ENCODE data around the gene EIF3D.

The EIF3D gene, protein sequence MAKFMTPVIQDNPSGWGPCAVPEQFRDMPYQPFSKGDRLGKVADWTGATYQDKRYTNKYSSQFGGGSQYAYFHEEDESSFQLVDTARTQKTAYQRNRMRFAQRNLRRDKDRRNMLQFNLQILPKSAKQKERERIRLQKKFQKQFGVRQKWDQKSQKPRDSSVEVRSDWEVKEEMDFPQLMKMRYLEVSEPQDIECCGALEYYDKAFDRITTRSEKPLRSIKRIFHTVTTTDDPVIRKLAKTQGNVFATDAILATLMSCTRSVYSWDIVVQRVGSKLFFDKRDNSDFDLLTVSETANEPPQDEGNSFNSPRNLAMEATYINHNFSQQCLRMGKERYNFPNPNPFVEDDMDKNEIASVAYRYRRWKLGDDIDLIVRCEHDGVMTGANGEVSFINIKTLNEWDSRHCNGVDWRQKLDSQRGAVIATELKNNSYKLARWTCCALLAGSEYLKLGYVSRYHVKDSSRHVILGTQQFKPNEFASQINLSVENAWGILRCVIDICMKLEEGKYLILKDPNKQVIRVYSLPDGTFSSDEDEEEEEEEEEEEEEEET

DNA sequence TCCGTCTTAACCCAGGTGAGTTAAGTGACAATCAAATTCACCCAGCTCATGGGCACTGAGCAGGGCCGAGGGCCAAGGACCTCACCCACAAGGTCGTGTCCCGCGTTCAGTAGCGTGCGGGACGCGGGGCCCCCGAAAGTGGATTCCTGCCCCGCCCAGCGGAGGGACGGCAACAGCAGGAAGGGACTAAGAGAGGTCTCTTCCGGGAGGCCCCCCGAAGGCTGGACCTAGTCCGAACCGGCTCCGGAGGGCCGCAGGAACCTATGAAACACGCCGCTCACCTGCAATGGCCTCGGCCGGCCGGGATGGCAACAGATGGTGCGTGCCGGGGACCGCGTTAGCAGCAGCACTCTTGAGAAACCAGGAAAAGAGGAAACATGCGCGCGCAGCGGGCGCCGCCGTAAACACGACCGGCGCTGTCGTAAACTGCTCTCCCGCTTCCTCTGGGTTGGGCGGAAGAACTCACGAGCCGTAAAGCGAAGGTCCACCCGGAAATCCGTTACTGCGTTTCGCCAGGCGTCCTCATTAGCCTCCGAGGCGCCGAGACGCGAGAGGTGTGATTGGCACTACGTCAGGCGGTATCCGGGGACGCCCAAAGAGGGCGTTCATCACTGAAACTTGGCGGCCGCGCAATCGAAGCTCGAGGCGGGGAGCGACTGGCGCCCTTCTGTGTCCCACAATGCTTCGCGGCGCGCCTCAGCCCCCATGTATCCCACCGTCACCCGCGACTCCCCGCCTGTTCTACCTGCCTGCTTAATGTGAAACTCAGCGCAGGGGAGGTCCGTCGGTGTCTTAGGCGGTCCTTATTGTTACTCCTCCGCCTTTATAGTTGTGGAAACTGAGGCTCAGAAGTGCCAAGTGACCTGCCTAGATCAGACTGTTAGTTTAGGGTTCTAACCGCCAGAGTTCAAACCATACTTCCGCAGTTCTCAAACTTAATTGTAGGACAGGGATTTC lies at the start of gene EIF3D:
EIF3D (minus strand) TSS at position 372 of the 957 bp plus-strand sequence. CDS start 3,045 bp downstream, outside the sequence.
- peak within 1 kb of the TSS; percentile 74 for H3K4me3 ChIP-seq (replicated peaks; ENCODE audit: low read depth, low read length)
- TF ChIP-seq, protein P1, sequence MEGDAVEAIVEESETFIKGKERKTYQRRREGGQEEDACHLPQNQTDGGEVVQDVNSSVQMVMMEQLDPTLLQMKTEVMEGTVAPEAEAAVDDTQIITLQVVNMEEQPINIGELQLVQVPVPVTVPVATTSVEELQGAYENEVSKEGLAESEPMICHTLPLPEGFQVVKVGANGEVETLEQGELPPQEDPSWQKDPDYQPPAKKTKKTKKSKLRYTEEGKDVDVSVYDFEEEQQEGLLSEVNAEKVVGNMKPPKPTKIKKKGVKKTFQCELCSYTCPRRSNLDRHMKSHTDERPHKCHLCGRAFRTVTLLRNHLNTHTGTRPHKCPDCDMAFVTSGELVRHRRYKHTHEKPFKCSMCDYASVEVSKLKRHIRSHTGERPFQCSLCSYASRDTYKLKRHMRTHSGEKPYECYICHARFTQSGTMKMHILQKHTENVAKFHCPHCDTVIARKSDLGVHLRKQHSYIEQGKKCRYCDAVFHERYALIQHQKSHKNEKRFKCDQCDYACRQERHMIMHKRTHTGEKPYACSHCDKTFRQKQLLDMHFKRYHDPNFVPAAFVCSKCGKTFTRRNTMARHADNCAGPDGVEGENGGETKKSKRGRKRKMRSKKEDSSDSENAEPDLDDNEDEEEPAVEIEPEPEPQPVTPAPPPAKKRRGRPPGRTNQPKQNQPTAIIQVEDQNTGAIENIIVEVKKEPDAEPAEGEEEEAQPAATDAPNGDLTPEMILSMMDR (IDR thresholded peaks at IDR 0.05; ENCODE audit: low read depth, low read length, missing control alignments), result no peak
- peak; percentile 99 for DNase-seq (ENCODE audit: extremely low read depth, low read depth)

DNA sequence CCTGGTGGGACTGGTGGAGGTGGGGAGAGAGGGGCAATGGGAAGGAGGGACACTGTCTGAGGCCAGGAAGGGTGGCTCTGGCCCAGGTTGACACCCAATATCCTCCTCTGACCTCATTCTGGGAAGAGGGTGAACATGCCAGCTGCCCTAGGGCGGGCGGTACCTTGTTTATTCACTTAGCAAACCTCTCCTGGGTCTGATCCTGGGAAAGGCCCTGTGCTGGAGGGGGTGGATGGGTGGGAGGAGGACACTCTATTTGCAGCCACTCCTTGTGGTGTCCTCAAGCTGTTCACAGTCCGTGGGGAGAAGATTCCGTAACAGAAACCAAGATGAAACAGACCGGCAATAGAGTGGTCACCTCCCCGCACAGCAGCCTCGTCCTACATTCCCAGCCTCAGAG lies 49.7 kb upstream of the EIF3D start:
- TF ChIP-seq, protein P1 (IDR thresholded peaks at IDR 0.05; ENCODE audit: low read depth, low read length, missing control alignments), result no peak
- DNase-seq (ENCODE audit: extremely low read depth, low read depth), result no peak
- no peak overlapping the region for H3K4me3 ChIP-seq (replicated peaks; ENCODE audit: low read depth, low read length)

DNA sequence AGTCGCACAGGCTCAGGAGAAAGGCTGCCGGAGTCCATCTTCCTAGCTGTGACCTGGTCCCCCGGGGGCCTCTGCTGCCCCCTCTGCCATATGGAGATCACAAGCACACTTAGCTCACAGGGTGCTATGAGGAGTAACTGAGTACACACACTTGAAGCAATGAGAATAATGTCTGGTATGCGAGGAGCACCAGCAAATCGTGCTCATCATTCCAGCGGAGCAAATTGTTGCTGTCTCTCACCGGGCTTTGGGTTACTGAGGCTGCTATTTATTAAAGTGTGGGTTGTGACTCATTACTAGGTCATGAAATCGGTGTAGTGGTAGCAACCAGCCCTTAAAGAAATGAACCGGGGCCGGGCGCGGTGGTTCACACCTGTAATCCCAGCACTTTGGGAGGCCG lies 48.1 kb upstream of the EIF3D start:
- no peak overlapping the region for H3K4me3 ChIP-seq (replicated peaks; ENCODE audit: low read depth, low read length)
- TF ChIP-seq, protein P1 (IDR thresholded peaks at IDR 0.05; ENCODE audit: low read depth, low read length, missing control alignments), result no peak
- DNase-seq (ENCODE audit: extremely low read depth, low read depth), result peak; percentile 70

DNA sequence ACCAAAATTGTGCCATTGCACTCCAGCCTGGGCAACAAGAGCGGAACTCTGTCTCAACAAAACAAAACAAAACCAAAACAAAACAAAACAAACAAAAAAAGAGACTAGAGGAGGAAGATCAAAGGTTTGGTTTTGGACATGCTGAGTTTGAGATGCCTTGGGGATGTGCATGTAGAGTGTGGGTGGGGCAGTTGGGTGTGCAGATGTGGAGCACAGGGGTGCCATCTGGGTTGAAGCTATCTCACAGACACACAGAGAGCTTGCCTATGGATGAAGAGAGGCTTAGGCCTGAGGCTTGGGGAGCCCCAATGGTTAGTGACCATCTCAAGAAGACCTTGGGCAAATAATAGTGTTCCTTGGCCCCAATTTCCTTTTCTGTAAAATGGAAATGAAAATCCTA lies 45.8 kb upstream of the EIF3D start:
- TF ChIP-seq, protein P1 (IDR thresholded peaks at IDR 0.05; ENCODE audit: low read depth, low read length, missing control alignments), result no peak
- no peak overlapping the region for H3K4me3 ChIP-seq (replicated peaks; ENCODE audit: low read depth, low read length)
- no peak for DNase-seq (ENCODE audit: extremely low read depth, low read depth)

DNA sequence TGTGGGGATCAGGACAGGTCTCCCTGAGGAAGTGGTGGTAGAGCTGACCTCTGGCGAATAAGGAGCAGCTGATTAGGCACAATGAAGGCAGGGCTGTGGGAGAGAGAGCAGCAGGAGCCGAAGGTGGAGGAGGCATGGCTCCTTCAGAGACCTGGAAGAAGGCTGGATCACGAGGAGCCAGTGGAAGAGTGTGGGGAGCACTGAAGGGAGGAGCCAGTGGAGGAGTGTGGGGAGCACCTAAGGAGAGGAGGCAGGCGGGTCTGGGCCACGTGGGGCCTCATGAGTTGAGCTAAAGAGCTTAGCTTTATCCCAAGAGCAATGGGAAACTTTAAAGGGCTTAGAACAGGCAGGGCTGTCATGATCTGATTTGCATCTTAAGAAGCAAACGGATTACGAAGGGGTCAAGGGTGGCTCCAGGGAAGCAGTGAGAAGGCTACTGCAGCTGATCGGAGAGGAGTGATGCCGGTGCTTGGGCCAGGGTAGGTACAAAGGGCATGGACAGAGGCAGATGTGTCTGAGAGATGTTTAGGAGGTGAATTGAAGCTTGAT lies 44.9 kb upstream of the EIF3D start:
- H3K4me3 ChIP-seq (replicated peaks; ENCODE audit: low read depth, low read length), result no peak overlapping the region
- TF ChIP-seq, protein P1 (IDR thresholded peaks at IDR 0.05; ENCODE audit: low read depth, low read length, missing control alignments), result no peak
- DNase-seq (ENCODE audit: extremely low read depth, low read depth), result no peak

DNA sequence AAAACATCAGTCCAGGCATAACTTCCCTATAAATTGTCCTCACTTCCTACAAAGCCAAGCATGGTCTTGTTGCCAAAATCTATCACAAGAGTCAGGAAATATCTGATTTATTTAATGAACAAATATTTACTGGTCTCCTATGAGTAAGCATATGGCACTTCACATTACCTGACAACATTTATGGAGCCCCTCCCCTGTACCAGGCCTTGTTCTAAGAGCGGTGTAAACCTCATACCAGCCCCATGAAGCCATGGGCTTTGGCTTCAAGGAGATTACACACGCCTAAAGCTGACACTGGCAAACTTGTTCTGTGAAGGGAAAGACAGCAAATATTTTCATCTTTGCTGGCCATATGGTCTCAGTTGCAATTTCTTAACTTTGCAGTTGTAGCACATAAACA lies 43.0 kb upstream of the EIF3D start:
- no peak overlapping the region for H3K4me3 ChIP-seq (replicated peaks; ENCODE audit: low read depth, low read length)
- no peak for DNase-seq (ENCODE audit: extremely low read depth, low read depth)
- TF ChIP-seq, protein P1 (IDR thresholded peaks at IDR 0.05; ENCODE audit: low read depth, low read length, missing control alignments), result no peak
